ENCODE measurements around the gene DIS3L2.
"Not testable (repeated sequence)": the region's sequence is repeated elsewhere in the genome, so short reads cannot be mapped to it uniquely, and the experiment has no call there.

The DIS3L2 gene

GRCh38 chr2:232363064-232363783, 401.7 kb downstream of the DIS3L2 start:
- in situ Hi-C loops (cut with HindIII; ENCODE audit: low sequenced_read_pairs): not testable (repeated sequence)

GRCh38 chr2:232363784-232364615, 402.5 kb downstream of the DIS3L2 start:
- in situ Hi-C loops (cut with HindIII; ENCODE audit: low sequenced_read_pairs): no loop called here

DNA sequence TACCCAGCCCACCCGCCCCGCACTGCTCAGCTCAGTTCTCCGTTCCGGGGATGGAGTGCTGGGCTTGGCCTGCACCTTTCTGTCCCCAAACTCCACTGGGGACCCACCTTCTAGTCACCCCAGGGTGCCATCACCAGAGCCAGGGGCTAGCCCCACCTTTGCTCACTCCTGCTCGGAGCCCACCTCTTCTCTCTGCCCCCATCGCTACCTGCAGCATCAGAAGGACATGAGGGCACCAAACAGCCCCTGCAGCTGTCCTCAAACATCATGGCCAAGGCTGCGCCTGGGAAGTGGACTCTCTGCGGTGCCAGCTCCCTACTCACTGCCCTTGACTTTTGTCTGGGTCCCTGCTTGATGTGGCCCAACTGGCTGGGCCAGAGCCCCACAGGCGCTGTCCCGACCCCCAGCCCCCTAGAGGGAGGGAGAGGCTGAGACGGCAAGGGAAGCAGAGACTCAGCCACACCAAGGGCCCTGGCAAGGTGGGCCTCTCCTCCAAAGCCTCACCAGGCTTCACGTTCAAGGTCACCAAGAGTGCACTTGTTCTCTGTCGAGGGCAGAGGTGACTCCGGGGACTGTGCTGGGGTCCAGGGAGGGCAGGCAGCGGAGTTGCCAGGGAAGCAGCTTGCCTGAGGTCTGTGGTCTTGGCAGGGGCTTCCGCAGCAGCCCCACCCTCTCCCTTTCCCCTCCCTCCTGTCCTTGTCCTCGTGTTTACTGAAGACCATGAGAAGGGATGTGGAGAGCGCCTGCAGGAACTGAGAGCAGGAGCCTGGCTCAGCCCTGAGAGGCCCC, 403.5 kb downstream of the DIS3L2 start:
- in situ Hi-C loops (cut with HindIII; ENCODE audit: low sequenced_read_pairs): not testable (repeated sequence)

GRCh38 chr2:232365621-232366321, 404.3 kb downstream of the DIS3L2 start:
- in situ Hi-C loops (cut with HindIII; ENCODE audit: low sequenced_read_pairs): no loop called here

- in situ Hi-C loops (cut with HindIII; ENCODE audit: low sequenced_read_pairs): not testable (repeated sequence)
Observed at GRCh38 chr2:232366461-232366860, 404.9 kb downstream of the DIS3L2 start.

- in situ Hi-C loops (cut with HindIII; ENCODE audit: low sequenced_read_pairs): no loop called here
Observed at GRCh38 chr2:232367016-232367415, 405.5 kb downstream of the DIS3L2 start.

DNA sequence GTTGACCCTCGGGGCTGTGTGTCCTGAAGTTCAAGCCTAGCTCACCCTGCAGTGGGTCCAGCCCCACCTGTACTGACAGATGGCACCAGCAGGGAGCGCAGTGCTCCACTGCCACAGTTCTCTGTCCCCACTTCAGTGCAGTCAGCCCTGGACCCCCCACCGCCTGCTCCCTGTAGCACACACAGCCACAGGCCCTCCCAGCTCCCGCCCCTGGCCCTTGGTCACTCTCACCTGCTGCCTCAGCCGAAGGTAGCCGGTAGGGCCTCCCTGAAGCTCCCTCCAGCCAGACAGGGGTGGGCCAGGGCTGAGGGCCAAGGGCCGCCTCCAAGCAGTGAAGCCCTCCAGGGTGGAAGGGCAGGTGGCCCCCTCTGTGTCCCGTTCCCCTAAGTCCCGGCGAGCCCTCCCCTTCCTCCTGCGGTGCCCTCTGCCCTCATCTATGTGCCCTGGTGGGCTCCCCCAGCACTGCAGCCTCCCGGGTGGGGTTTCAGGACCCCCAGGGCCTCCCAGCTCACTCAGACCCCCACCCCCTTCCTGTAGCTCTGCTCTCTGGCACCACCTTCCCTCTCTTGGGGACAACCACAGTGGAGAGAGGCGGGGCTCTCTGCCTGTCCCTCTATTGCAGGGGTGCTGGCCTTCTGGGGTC, 406.2 kb downstream of the DIS3L2 start:
- in situ Hi-C loops (cut with HindIII; ENCODE audit: low sequenced_read_pairs): no loop called here

GRCh38 chr2:232368311-232368731, 406.8 kb downstream of the DIS3L2 start:
- in situ Hi-C loops (cut with HindIII; ENCODE audit: low sequenced_read_pairs): no loop called here

DNA sequence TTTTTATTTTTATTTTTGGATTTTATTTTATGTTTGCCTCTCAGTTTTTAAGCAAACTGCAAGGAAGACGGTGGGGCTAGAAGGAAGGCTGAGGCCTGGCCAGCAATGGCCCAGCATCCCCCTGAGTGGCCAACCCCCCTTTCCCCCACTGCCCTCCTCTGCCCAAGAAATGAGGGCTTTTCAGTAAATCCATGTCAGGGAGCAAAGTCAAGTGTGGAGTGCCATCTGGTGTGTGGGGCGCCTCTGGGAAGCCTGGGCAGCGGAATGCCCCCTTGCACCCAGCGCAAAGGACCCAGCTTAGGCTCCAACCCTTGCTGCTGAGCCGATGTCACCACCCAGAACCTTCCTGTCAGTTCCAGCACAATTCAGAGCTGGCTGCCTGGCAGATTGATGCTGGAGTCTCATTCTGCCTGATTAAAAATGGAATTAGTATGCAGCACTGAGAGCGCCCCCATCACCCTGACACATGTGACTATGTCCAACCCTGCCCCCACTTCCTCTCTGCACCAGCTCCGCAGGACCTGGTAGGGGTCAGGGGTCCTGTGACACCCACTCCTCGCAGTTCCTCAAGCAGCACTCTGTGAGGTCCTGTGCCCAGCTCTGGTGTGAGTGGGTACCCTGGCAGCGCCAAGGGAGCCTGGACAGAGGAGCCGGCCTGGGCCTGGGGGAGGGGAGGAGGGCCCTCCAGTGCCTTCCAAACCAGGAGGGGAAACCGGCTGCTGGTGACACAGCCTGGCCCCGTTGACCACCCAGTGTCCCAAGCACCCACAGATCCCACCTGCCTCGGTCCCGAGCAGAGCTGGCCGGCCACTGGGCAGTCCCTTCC, 407.8 kb downstream of the DIS3L2 start:
- in situ Hi-C loops (cut with HindIII; ENCODE audit: low sequenced_read_pairs): no loop called here

DNA sequence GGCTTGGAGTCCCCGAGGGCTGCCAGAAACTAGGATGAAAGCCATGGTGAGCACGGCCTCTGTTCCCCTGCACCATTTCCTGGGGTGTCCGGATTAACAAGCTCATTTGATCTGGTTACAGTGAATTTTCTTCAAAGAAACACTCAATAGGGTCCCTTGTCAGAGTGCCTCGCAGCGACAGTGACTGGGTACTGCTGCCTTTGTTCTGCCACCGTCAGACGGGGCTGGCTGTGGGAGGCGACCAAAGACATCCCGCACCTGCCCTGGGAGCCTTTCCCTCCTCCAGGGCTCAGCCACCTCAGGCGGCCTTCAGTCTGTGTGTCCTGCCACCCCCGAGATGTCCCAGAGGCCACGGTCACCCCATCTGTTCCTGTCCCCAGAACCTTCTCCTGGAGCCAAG, 408.5 kb downstream of the DIS3L2 start:
- in situ Hi-C loops (cut with HindIII; ENCODE audit: low sequenced_read_pairs): not testable (repeated sequence)

DNA sequence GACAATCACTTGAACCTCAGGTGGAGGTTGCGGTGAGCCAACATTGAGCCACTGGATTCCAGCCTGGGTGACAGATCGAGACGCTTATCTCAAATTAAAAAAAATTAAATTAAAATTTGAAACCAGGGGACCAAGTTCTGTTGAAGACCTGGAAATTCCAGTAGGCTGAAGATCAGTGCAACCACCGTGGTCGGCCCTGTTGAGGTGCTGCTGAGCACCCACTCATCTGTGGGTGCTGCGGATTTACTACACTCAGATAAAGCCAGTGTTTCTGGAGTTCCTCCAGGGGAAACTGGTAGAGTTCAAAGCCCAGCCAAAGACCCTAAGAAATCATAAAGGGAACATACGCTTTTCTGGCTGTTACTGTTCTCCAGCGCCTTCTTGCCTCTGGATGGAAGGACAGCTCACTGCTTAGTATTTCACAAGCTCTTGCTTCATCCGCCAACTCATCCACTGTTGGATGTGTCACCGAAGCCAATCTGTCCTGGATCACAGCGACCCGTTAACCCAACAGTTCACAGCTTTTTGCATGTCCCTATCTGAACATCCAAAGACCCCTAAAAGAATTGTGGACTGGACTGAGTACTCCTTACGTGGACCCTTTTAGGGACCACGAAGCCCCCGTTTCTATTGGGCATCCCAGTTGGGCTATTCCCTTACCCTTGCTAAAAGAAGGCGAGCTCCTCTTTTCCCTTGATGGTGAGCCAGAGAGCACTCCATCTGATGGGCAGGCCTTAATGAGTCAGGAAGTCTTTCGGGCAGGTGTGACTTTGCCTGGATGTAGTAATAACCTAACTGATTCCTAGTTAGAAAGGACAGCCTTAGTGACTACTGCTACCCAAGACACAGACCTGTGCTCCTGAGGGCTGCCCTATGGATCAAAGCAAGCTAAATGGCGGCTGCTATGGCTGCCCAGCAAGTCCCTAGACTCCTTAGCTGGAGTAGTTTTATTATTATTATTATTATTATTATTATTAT, 411.0 kb downstream of the DIS3L2 start:
- in situ Hi-C loops (cut with HindIII; ENCODE audit: low sequenced_read_pairs): no loop called here

- in situ Hi-C loops (cut with HindIII; ENCODE audit: low sequenced_read_pairs): no loop called here
Observed at GRCh38 chr2:232374356-232374755, 412.8 kb downstream of the DIS3L2 start.

- in situ Hi-C loops (cut with HindIII; ENCODE audit: low sequenced_read_pairs): no loop called here
Observed at GRCh38 chr2:232375164-232375563, 413.7 kb downstream of the DIS3L2 start.

- in situ Hi-C loops (cut with HindIII; ENCODE audit: low sequenced_read_pairs): no loop called here
Observed at GRCh38 chr2:232376260-232376659, 414.7 kb downstream of the DIS3L2 start.

- in situ Hi-C loops (cut with HindIII; ENCODE audit: low sequenced_read_pairs): no loop called here
Observed at GRCh38 chr2:232376713-232377112, 415.2 kb downstream of the DIS3L2 start.

GRCh38 chr2:232377319-232377718, 415.8 kb downstream of the DIS3L2 start:
- in situ Hi-C loops (cut with HindIII; ENCODE audit: low sequenced_read_pairs): no loop called here

GRCh38 chr2:232377841-232378734, 416.6 kb downstream of the DIS3L2 start:
- in situ Hi-C loops (cut with HindIII; ENCODE audit: low sequenced_read_pairs): no loop called here
